K562 (cell line): ENCODE measurements around the gene PGPEP1. TPM values are rescaled to one million over a fixed set of nuclear protein-coding genes. Genes with fewer than 3 reads are reported as not detected.

Experiments used
- CCAR2 ChIP-seq: fragments of 200-400 bp; formaldehyde crosslinking; IDR thresholded peaks from 2 replicates; pipeline ENCODE4 v1.6.1; 2017; ENCODE audit warnings: mild to moderate bottlenecking, low read depth, low read length
- CHD1 ChIP-seq: fragments of 200-600 bp; sonication (generic); IDR thresholded peaks from one replicate; pipeline ENCODE4 v1.6.1; 2012; ENCODE audit warnings: mild to moderate bottlenecking, moderate library complexity, low read length, inconsistent platforms
- CUX1 ChIP-seq: fragments of 200-800 bp; sonication (Bioruptor generic); IDR thresholded peaks from 2 replicates; pipeline ENCODE4 v1.6.1; 2016; ENCODE audit warnings: missing genetic modification characterization, missing compliant biosample characterization
- CXXC5 ChIP-seq: fragments of 250-450 bp; sonication (Bioruptor Pico); IDR thresholded peaks from 2 replicates; pipeline ENCODE4 v1.8.0; 2022; ENCODE audit warnings: inconsistent platforms, mild to moderate bottlenecking, moderate library complexity
- FOXP1 ChIP-seq: sonication (generic); formaldehyde crosslinking; IDR thresholded peaks from 2 replicates; pipeline ENCODE4 v1.8.0; 2022; ENCODE audit warnings: mild to moderate bottlenecking, missing genetic modification reagents
- GTF2A2 ChIP-seq: IDR thresholded peaks from 2 replicates; pipeline ENCODE4 v1.6.1; 2016; ENCODE audit warnings: mild to moderate bottlenecking, missing genetic modification characterization, missing compliant biosample characterization
- NEUROD1 ChIP-seq: fragments of 150-350 bp; IDR thresholded peaks from 2 replicates; pipeline ENCODE4 v1.6.1; 2014; ENCODE audit warnings: borderline replicate concordance, low read length, low read depth; ENCODE audit not compliant: partially characterized antibody
- RHOXF2B ChIP-seq: fragments of 250-450 bp; sonication (Bioruptor Pico); conservative IDR thresholded peaks from 2 replicates; pipeline ENCODE4 v1.5.1; 2021
- SIX5 ChIP-seq, 2 experiments: IDR thresholded peaks; 2 replicates each; pipeline ENCODE4 v1.6.1; 2011; ENCODE audit warnings: low read length in 2 of 2, borderline replicate concordance in 1 of 2, low read depth in 1 of 2, mild to moderate bottlenecking in 1 of 2, moderate library complexity in 1 of 2; ENCODE audit not compliant: insufficient read depth in 1 of 2
- SUPT5H ChIP-seq: fragments of 450-650 bp; IDR thresholded peaks from 2 replicates; pipeline ENCODE4 v1.6.1; 2016
- TEAD1 ChIP-seq, 2 experiments: fragments of 450-650 bp in 1 of 2; sonication (generic) in 1 of 2; formaldehyde crosslinking; IDR thresholded peaks; 2 replicates each; pipeline versions ENCODE4 v1.4.0 to v1.8.0; 2020 to 2022; ENCODE audit warnings: mild to moderate bottlenecking in 2 of 2, missing genetic modification reagents in 1 of 2
- THAP12 ChIP-seq: fragments of 250-450 bp; sonication (Bioruptor Pico); IDR thresholded peaks from 2 replicates; pipeline ENCODE4 v1.9.0; 2021; ENCODE audit warnings: mild to moderate bottlenecking, inconsistent platforms
- ZNF134 ChIP-seq: fragments of 250-450 bp; sonication (Bioruptor Pico); conservative IDR thresholded peaks from 2 replicates; pipeline ENCODE4 v1.4.0; 2020
- ZNF41 ChIP-seq: fragments of 250-450 bp; sonication (Bioruptor Pico); conservative IDR thresholded peaks from 2 replicates; pipeline ENCODE4 v1.4.0; 2020; ENCODE audit warnings: mild to moderate bottlenecking
- ZNF77 ChIP-seq: fragments of 250-450 bp; sonication (Bioruptor Pico); IDR thresholded peaks from 2 replicates; pipeline ENCODE4 v1.5.0; 2020
- polyA plus RNA-seq, 8 experiments: library from polyadenylated mRNA; depleted of rRNA in 4 of 8; stranded (reverse) in 5 of 8; unstranded in 3 of 8; fragments of >200 nt; fragmentation: Nextera tagmentation in 2 of 8; fragmentation: Illumina TruSeq in 1 of 8; extraction: Ambion mirVana in 2 of 8; extraction: Trizol in 1 of 8; gene quantifications; 2 replicates each; pipeline versions ENCODE4 v1.2.1 to v1.2.3, GENCODE V29; 2011 to 2014; ENCODE audit warnings: inconsistent platforms in 1 of 8, missing spikeins in 1 of 8
- total RNA-seq, 7 experiments: library from RNA; depleted of rRNA in 6 of 7; stranded (reverse); fragments of >200 nt in 6 of 7; fragmentation: Illumina TruSeq in 2 of 7; extraction: Trizol in 2 of 7; gene quantifications; 2 replicates each; pipeline versions ENCODE4 v1.2.1 to v1.2.3, GENCODE V29; 2011 to 2021; ENCODE audit warnings: low replicate concordance in 1 of 7
- TF ChIP-seq, protein P1 (sequence below): fragments of 450-650 bp; IDR thresholded peaks from 2 replicates; pipeline ENCODE4 v1.6.1; 2017; ENCODE audit warnings: antibody characterized with exemption, mild to moderate bottlenecking

The PGPEP1 gene
- total and polyA plus RNA-seq, 9 of the 15 experiments (the other 6 are each of a cell fraction or from before 2014, with no cell fraction given) = 10.0 to 69.6 (median 33.5) TPM

- TF ChIP-seq THAP12 (CRISPR knock-in tag) (peak; percentile 6; the same call in 1 of the 2 replicates), GTF2A2 (tag) (no peak), ZNF41 (CRISPR knock-in tag) (no peak), FOXP1 (peak; percentile 90), ZNF134 (no peak), RHOXF2B (no peak), SIX5 (IDR thresholded peaks at IDR 0.05; ENCODE audit: borderline replicate concordance in 1 of 2, insufficient read depth in 1 of 2, low read depth in 1 of 2, low read length in 2 of 2) (no peak), TEAD1 (CRISPR knock-in tag; IDR thresholded peaks at IDR 0.05) (peak; percentile 87 to 99), CXXC5 (CRISPR knock-in tag) (peak; percentile 88), CHD1 (no peak), ZNF77 (CRISPR knock-in tag) (no peak), CUX1 (CRISPR knock-in tag) (0 out of 2 replicates have a peak, but pooled peaks have one; percentile 8), CCAR2 (no peak), SUPT5H (peak; percentile 80), NEUROD1 (peak; percentile 60)
- TF ChIP-seq, protein P1, sequence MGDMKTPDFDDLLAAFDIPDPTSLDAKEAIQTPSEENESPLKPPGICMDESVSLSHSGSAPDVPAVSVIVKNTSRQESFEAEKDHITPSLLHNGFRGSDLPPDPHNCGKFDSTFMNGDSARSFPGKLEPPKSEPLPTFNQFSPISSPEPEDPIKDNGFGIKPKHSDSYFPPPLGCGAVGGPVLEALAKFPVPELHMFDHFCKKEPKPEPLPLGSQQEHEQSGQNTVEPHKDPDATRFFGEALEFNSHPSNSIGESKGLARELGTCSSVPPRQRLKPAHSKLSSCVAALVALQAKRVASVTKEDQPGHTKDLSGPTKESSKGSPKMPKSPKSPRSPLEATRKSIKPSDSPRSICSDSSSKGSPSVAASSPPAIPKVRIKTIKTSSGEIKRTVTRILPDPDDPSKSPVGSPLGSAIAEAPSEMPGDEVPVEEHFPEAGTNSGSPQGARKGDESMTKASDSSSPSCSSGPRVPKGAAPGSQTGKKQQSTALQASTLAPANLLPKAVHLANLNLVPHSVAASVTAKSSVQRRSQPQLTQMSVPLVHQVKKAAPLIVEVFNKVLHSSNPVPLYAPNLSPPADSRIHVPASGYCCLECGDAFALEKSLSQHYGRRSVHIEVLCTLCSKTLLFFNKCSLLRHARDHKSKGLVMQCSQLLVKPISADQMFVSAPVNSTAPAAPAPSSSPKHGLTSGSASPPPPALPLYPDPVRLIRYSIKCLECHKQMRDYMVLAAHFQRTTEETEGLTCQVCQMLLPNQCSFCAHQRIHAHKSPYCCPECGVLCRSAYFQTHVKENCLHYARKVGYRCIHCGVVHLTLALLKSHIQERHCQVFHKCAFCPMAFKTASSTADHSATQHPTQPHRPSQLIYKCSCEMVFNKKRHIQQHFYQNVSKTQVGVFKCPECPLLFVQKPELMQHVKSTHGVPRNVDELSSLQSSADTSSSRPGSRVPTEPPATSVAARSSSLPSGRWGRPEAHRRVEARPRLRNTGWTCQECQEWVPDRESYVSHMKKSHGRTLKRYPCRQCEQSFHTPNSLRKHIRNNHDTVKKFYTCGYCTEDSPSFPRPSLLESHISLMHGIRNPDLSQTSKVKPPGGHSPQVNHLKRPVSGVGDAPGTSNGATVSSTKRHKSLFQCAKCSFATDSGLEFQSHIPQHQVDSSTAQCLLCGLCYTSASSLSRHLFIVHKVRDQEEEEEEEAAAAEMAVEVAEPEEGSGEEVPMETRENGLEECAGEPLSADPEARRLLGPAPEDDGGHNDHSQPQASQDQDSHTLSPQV = peak; percentile 62
Measured at GRCh38 chr19:18291590-18292461, 48.6 kb upstream of the PGPEP1 start (continued).
